ENCODE data around the gene RMC1. TPM values are rescaled to one million over a fixed set of nuclear protein-coding genes. Genes with fewer than 3 reads are reported as not detected.
A peak's percentile ranks its signal among the peaks of the same experiment; 100 is the strongest.

RMC1 gene
- total and polyA plus RNA-seq, 2 of the 13 experiments (the other 11 are each of a cell fraction or from before 2014, with no cell fraction given), result 9.4 to 19.5 TPM

GRCh38 chr18:23487738-23488570 is 15.4 kb upstream of the RMC1 start:
- ChIA-PET POLR2A (interaction anchor here (0.8 to 1.2 kb wide), 6 partner anchors 9 to 555 kb away, joined by 3 to 4 read pairs (median 3); partner anchors contain the start of genes RBBP8 and RMC1), CTCF (ENCODE audit: low intra/inter-chr PET ratio, low total read pairs) (no interaction called here)
- ATAC-seq (peak; percentile 93), DNase-seq (ENCODE audit: low spot score) (peak; percentile 60), FAIRE-seq (no peak)
- no peaks in the 10 kb centered on the region for H3K27me3 ChIP-seq (ENCODE audit: control insufficient read depth in 1 of 2, insufficient read depth in 2 of 2, low read length in 2 of 2)
- H4K20me1 ChIP-seq (ENCODE audit: insufficient read depth, low read length), result no peaks in the 10 kb centered on the region
- BruUV-seq (replicated peaks), result no TSS peak
- H3K4me1 ChIP-seq (ENCODE audit: insufficient read depth, low read length), result peaks cover 26% of the 10 kb centered on the region
- H3K4me2 ChIP-seq (ENCODE audit: low read depth, low read length), result peak overlapping the region; percentile 70
- H3K4me3 ChIP-seq (replicated peaks in 1 of 3; ENCODE audit: insufficient read depth in 1 of 3, low read depth in 2 of 3, low read length in 3 of 3), result peak overlapping the region; percentile 22 to 48 (median 37); a peak in 5 of 6 replicates
- no peaks in the 10 kb centered on the region for H3K79me2 ChIP-seq (ENCODE audit: insufficient read depth, low read length)
- intact Hi-C loops (cut with micrococcal nuclease; ENCODE audit: unreplicated experiment), result no loop called here
- H3K36me3 ChIP-seq (replicated peaks in 1 of 2; ENCODE audit: control insufficient read depth in 1 of 2, insufficient read depth in 2 of 2, low read length in 2 of 2), result 0 out of 5 replicates have a peak, but pooled peaks cover 0 to 3% of the 10 kb centered on the region in 2 experiments
- H3K9ac ChIP-seq (ENCODE audit: insufficient read depth, low read depth, low read length), result peak overlapping the region; percentile 55
- 2% methylated on average over 14 of the region's 14 CpGs for WGBS (ENCODE audit: low lambda C conversion rate)
- H2AFZ ChIP-seq (ENCODE audit: low read length), result peak overlapping the region; percentile 22
- in situ Hi-C loops (cut with HindIII; ENCODE audit: extremely low pct_ligation_motif_present, low pct_unique_long_range_greater_than_20kb), result no loop called here
- H3K9me3 ChIP-seq (ENCODE audit: low read length), result no peaks in the 10 kb centered on the region
- H3K27ac ChIP-seq (ENCODE audit: extremely low read length, insufficient read depth, low read length), result peak overlapping the region; percentile 71
- TF ChIP-seq HNRNPUL1 (IDR thresholded peaks at IDR 0.05; ENCODE audit: low read depth, low read length) (no peak), GLMP (CRISPR knock-in tag; IDR thresholded peaks at IDR 0.05; ENCODE audit: borderline replicate concordance) (no peak), KLF12 (CRISPR knock-in tag; IDR thresholded peaks at IDR 0.05; ENCODE audit: borderline replicate concordance) (no peak), TOPORS (CRISPR knock-in tag; IDR thresholded peaks at IDR 0.05) (no peak), CTCF (CRISPR knock-in tag; IDR thresholded peaks at IDR 0.05) (peak; percentile 13; the same call in 1 of the 2 replicates), ATF3 (CRISPR knock-in tag; IDR thresholded peaks at IDR 0.05) (no peak), TCF7 (IDR thresholded peaks at IDR 0.05; ENCODE audit: low read depth) (peak; percentile 10; the same call in 1 of the 2 replicates), THAP11 (CRISPR knock-in tag; IDR thresholded peaks at IDR 0.05) (no peak), SNAPC2 (CRISPR knock-in tag; IDR thresholded peaks at IDR 0.05) (0 out of 2 replicates have a peak, but pooled peaks have one; percentile 36), TGIF2 (CRISPR knock-in tag; IDR thresholded peaks at IDR 0.05) (no peak), PPARG (CRISPR knock-in tag; conservative IDR thresholded peaks at IDR 0.05) (0 out of 2 replicates have a peak, but pooled peaks have one; percentile 9), DBP (CRISPR knock-in tag; IDR thresholded peaks at IDR 0.05; ENCODE audit: not compliant biosample characterization) (no peak), ZNF678 (CRISPR knock-in tag; IDR thresholded peaks at IDR 0.05) (no peak), NONO (IDR thresholded peaks at IDR 0.05) (no peak), NONO (CRISPR knock-in tag; conservative IDR thresholded peaks at IDR 0.05) (no peak), BCLAF1 (IDR thresholded peaks at IDR 0.05) (no peak), TARDBP (CRISPR knock-in tag; IDR thresholded peaks at IDR 0.05) (no peak)

All from HepG2 (cell line).